Caco-2 (cell line): Measurements from ENCODE around the gene SIPA1. TPM values are rescaled to one million over a fixed set of nuclear protein-coding genes. Genes with fewer than 3 reads are reported as not detected.
A peak's percentile ranks its signal among the peaks of the same experiment; 100 is the strongest.

ENCODE experiments used
- BruUV-seq: library from RNA; stranded (reverse); fragments of 400-500 nt; replicated peaks from 2 replicates; lab custom pipeline; 2021; lab: Mats Ljungman, UMichigan
- CTCF ChIA-PET: fragments of 300-600 bp; sonication (Branson Sonifier 250); formaldehyde crosslinking; loops from one replicate; lab custom pipeline; 2022; ENCODE audit warnings: antibody characterized with exemption; lab: Charles Lee
- POLR2A ChIA-PET: fragments of 300-600 bp; sonication (Branson Sonifier 250); formaldehyde crosslinking; loops from one replicate; lab custom pipeline; 2022; ENCODE audit warnings: antibody characterized with exemption; lab: Charles Lee
- DNase-seq, 2 experiments: peaks; one replicate each; pipeline versions ENCODE4 v3.0.0 to v3.0.0-alpha.2; 2020 to 2022
- H3K27me3 ChIP-seq: replicated peaks from 2 replicates; pipeline ENCODE4 v1.6.0; 2011; ENCODE audit warnings: low read length; ENCODE audit not compliant: control insufficient read depth, insufficient read depth
- H3K36me3 ChIP-seq: 2 replicates; pipeline ENCODE4 v1.5.1; 2011; ENCODE audit warnings: low read length; ENCODE audit not compliant: control insufficient read depth, insufficient read depth
- H3K4me1 ChIP-seq: fragments of 250-450 bp; sonication (Bioruptor Pico); 2 replicates; pipeline ENCODE4 v1.5.1; 2020; ENCODE audit warnings: mild to moderate bottlenecking
- H3K4me3 ChIP-seq: 2 replicates; pipeline ENCODE4 v1.5.1; 2011; ENCODE audit warnings: low read depth, mild to moderate bottlenecking, control low read depth, low read length
- H3K9me3 ChIP-seq: fragments of 250-450 bp; sonication (Bioruptor Pico); 2 replicates; pipeline ENCODE4 v1.5.1; 2020; ENCODE audit warnings: mild to moderate bottlenecking, moderate library complexity
- H3K27ac Mint-ChIP-seq: one replicate; pipeline ENCODE4 v1.8.0; 2022; ENCODE audit warnings: mixed read lengths; ENCODE audit not compliant: unreplicated experiment
- H3K27me3 Mint-ChIP-seq: one replicate; pipeline ENCODE4 v1.8.0; 2022; ENCODE audit warnings: mixed read lengths; ENCODE audit not compliant: insufficient read depth, unreplicated experiment
- H3K36me3 Mint-ChIP-seq: one replicate; pipeline ENCODE4 v1.8.0; 2022; ENCODE audit warnings: mild to moderate bottlenecking, mixed read lengths; ENCODE audit not compliant: insufficient read depth, unreplicated experiment
- H3K4me1 Mint-ChIP-seq: one replicate; pipeline ENCODE4 v1.8.0; 2022; ENCODE audit warnings: low read depth, mixed read lengths; ENCODE audit not compliant: unreplicated experiment
- H3K4me3 Mint-ChIP-seq: one replicate; pipeline ENCODE4 v1.8.0; 2022; ENCODE audit warnings: mild to moderate bottlenecking, moderate library complexity, mixed read lengths; ENCODE audit not compliant: unreplicated experiment
- H3K9me3 Mint-ChIP-seq: one replicate; pipeline ENCODE4 v1.8.0; 2022; ENCODE audit warnings: mixed read lengths; ENCODE audit not compliant: unreplicated experiment
- intact Hi-C: fragments of 100-400 bp; cut with micrococcal nuclease; formaldehyde crosslinking; loops from one replicate; pipeline ENCODE4 v1.10.0; 2022; ENCODE audit not compliant: unreplicated experiment
- total RNA-seq: library from RNA; stranded (reverse); gene quantifications from 2 replicates; pipeline ENCODE4 v1.2.3, GENCODE V29; 2022
- TF ChIP-seq, protein P1 (sequence below), 2 experiments: fragments of 200-600 bp in 1 of 2; IDR thresholded peaks; 1 replicate in 1 of 2; 2 replicates in 1 of 2; pipeline versions ENCODE4 v1.5.1 to v1.8.0; 2011 to 2022; ENCODE audit warnings: antibody characterized with exemption in 1 of 2, control low read depth in 1 of 2, inconsistent platforms in 1 of 2, low read depth in 1 of 2, low read length in 1 of 2, mild to moderate bottlenecking in 1 of 2, moderate library complexity in 1 of 2; ENCODE audit not compliant: insufficient read depth in 1 of 2, severe bottlenecking in 1 of 2, unreplicated experiment in 1 of 2

SIPA1 gene
- total RNA-seq, 1 experiment from 2014 or later: 30.5 TPM

DNA sequence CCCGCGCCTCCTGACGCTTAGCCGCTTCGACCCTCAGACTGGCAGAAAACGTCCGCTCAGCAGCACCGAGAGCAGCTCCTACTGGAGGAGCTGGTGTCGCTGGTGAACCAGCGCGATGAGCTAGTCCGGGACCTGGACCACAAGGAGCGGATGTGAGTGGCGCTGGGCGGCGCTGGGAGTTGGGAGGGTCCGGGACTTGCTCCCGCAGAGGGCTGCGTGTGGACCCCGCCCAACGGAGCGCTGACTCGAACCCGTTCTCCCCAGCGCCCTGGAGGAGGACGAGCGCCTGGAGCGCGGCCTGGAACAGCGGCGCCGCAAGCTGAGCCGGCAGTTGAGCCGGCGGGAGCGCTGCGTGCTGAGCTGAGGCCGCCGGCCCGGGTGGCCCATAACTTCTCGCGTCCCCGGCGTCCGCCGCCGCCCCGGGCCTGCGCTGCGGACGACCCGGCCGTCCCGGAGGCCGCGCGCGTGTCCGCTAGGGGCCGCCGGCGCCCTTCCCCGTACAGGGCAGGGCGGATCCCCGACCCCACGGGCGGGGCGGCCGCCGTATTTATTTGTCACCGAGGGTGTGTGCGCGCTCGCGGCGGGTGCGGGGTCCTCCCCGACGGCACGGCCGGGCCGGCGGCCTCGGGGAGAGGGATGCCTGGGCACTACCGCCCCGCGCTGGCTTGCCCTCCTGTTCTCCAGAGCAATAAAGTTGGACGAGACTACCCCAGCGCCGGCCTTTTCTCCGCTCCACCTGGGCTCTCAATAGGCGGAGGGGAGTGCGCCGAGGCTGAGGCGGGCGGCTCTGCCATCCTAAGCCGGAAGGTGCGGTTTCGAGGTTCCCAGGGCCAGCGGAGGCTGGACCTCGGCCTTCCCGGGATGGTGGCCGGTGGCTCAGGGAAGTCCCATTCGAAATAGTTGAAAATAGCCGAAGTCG is 45.7 kb upstream of the SIPA1 start:
- Histone ChIP-seq H3K4me3 (peak overlapping the region; percentile 38), H3K4me1 (peaks cover 5% of the 10 kb centered on the region; the same call in 1 of the 2 replicates), H3K27me3 (no peaks in the 10 kb centered on the region), H3K9me3 (no peaks in the 10 kb centered on the region), H3K36me3 (peaks cover 1% of the 10 kb centered on the region; the same call in 1 of the 2 replicates)
- ChIA-PET POLR2A (interaction anchor here (0.6 to 0.9 kb wide), 2 partner anchors 15 to 35 kb away, joined by 3 to 5 read pairs; no protein-coding TSS in a partner anchor), CTCF (interaction anchor here (0.7 to 1.6 kb wide), 7 partner anchors 8 to 697 kb away, joined by 3 to 6 read pairs (median 4); partner anchors contain the start of genes EHBP1L1, FAM89B and YIF1A)
- intact Hi-C loops: loop anchor here (2.0 kb wide), 1 partner anchor 17 kb away; no protein-coding TSS in a partner anchor
- Mint-ChIP-seq H3K36me3 (peaks cover 12% of the 10 kb centered on the region), H3K4me1 (no peaks in the 10 kb centered on the region), H3K9me3 (no peaks in the 10 kb centered on the region), H3K27ac (no peak overlapping the region), H3K27me3 (no peaks in the 10 kb centered on the region), H3K4me3 (peak overlapping the region; percentile 65)
- no TSS peak for BruUV-seq
- TF ChIP-seq, protein P1, sequence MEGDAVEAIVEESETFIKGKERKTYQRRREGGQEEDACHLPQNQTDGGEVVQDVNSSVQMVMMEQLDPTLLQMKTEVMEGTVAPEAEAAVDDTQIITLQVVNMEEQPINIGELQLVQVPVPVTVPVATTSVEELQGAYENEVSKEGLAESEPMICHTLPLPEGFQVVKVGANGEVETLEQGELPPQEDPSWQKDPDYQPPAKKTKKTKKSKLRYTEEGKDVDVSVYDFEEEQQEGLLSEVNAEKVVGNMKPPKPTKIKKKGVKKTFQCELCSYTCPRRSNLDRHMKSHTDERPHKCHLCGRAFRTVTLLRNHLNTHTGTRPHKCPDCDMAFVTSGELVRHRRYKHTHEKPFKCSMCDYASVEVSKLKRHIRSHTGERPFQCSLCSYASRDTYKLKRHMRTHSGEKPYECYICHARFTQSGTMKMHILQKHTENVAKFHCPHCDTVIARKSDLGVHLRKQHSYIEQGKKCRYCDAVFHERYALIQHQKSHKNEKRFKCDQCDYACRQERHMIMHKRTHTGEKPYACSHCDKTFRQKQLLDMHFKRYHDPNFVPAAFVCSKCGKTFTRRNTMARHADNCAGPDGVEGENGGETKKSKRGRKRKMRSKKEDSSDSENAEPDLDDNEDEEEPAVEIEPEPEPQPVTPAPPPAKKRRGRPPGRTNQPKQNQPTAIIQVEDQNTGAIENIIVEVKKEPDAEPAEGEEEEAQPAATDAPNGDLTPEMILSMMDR (IDR thresholded peaks at IDR 0.05; ENCODE audit: insufficient read depth in 1 of 2, low read depth in 1 of 2, low read length in 1 of 2, severe bottlenecking in 1 of 2, unreplicated experiment in 1 of 2): peak in 1 of 2 experiments; percentile 14
- DNase-seq: peak in 1 of 2 experiments; percentile 68

DNA sequence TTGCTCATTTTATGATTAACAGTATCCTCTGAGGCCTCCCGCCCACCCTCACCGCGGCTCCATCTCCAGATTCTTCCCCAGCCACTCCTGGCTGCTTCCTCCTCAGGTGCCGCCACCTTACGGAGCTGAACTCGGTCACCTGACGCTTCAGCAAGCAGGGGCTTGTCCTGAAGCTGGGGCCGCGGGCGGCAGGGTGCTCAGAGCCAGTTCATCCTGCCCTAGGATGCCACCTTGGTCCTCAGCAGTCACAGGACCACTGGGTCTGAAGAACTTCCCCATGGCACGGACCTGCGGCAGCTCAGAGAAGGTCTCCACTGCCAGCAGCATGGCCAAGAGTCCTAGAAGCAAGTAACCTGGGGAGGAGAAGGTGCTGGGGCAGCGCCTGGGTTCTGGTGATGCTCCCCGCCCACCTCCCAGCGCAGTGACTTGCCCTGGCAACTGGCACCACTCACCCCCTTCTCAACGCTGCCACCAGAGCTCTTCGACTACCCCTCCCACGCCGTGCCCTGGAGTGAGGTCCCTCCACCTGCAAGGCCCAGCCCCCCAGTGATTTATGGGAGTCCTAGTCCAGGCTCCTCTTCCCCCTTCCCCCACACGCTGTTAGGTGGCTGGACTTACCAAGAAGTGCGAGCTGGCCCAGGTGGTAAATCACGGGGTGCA is 44.9 kb upstream of the SIPA1 start:
- Mint-ChIP-seq H3K36me3 (peaks cover 20% of the 10 kb centered on the region), H3K4me3 (peak overlapping the region; percentile 45), H3K27me3 (no peaks in the 10 kb centered on the region), H3K9me3 (no peaks in the 10 kb centered on the region), H3K27ac (no peak overlapping the region), H3K4me1 (no peaks in the 10 kb centered on the region)
- Histone ChIP-seq H3K4me1 (peaks cover 5% of the 10 kb centered on the region; the same call in 1 of the 2 replicates), H3K9me3 (no peaks in the 10 kb centered on the region), H3K36me3 (peaks cover 1% of the 10 kb centered on the region; the same call in 1 of the 2 replicates), H3K4me3 (peak overlapping the region; percentile 38), H3K27me3 (no peaks in the 10 kb centered on the region)
- ChIA-PET CTCF (interaction anchor here (0.6 to 1.8 kb wide), 12 partner anchors 9 to 696 kb away, joined by 3 to 22 read pairs (median 4); partner anchors contain the start of genes EHBP1L1, FAM89B, PCNX3 and YIF1A), POLR2A (no interaction called here)
- intact Hi-C loops: loop anchor here (2.0 kb wide), 1 partner anchor 18 kb away; no protein-coding TSS in a partner anchor
- DNase-seq: no peak
- no TSS peak for BruUV-seq
- TF ChIP-seq, protein P1 (IDR thresholded peaks at IDR 0.05; ENCODE audit: insufficient read depth in 1 of 2, low read depth in 1 of 2, low read length in 1 of 2, severe bottlenecking in 1 of 2, unreplicated experiment in 1 of 2): no peak
